HL-60/S4 treated with phorbol 12-myristate 13-acetate at 8.2 ng/mL for 4 days and 3 days (cell line): ENCODE results near the gene UGT1A7.

Experiments used
- in situ Hi-C: fragments of 300-500 bp; cut with MboI; formaldehyde crosslinking; loops from 2 replicates; pipeline ENCODE4 v1.15.0; 2022; ENCODE audit warnings: low sequenced_read_pairs

Gene UGT1A7

DNA sequence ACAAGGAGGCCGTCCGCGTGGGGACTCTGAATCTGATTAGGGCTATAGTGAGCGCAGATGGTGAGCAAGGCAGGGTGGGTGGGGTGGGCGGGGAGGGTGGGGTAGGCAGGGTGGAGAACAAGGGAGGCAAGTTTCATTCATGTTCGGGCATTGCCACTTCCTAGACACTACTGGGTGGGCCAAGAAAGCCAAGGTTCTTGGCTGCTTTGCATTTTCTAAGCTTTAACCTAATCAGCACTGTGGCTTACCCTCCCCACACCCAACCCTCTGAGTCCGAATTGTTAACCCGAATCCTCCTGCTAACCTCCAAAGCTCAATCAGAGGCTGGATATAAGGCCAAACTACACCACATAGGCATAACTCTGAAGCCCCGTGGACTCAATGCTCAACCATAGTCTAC lies 114.6 kb downstream of the UGT1A7 start:
- in situ Hi-C loops, result no loop called here

DNA sequence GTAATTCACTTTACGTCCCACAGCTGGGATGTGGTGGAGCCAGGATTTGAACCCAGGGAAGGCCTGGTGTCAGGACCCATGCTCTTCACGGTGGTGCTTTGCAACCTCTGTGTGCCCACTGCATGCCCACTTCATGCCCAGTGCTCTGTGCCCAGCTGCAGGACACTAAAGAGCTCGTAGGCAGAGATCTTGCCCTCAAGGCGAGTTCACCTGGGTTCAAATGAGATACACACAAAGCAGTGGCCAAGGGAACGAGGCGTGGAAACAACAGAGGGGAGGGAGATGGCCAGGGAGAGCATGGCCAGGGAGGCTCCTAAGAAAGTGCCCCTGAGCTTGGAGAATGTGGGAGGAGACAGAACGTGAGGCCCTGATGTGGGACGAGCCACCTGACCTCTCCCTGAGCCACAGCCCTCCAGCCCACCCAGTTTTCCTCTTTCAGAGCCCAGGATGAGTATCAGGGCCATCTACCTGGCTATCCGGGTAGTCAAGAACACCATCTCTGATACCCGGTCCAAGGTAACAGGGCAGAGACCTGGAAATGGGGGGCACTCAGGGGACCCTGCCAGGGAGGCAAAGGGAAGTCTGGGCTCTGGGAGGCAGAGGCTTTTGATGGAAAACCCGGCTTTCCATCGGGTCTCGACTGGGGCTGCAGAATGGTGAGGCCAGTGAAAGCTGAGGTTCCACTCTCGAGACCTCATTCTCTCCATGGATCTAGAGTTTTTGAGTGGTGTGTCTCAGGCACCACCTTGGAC lies 116.8 kb downstream of the UGT1A7 start:
- in situ Hi-C loops, result no loop called here

DNA sequence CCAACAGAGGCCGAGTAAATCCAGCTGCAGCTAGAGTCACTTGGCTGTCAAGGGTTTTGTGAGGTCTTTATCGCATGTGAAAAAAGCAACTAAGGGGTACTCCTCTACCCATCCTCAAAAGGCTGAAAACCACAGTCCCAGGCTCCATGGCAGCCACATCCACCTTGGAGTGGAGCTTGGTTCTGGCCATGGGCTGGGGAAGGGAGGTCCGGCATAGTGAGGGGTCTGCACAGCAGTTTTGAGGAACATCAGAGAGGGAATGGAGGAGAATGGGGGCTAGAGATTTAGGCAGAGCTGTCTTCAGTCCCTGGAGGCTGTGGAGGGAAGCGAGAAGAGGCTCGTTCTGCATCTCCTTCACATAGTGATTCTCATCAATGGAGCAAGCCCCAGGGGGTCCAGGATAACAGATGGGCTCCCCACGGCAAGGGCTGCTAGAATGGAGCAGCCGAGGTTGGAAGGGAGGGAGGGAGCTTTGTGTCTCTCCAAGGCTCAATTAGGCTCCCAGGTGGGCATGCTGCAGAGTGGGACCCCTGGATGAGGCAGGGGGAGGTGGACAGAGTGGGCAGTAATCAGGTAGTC lies 117.5 kb downstream of the UGT1A7 start:
- in situ Hi-C loops, result no loop called here

DNA sequence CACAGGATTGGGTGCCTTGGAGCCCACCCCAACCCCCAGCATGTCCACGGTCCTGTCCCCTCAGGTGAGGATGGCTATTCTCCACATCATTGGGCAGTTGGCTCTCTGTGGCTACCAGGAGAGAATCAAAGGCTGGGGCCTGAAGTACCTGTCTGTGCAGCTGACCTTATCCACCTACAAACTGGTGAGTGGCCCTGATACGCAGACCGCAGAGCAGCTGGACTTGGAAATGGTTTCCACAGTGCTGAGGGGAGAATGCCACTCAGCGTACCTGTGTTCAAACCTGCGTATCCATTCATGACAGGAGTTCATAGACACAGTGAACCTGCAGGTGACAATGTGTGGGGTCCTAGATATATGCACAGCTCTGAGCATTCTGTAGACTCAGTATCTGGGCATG lies 118.0 kb downstream of the UGT1A7 start:
- in situ Hi-C loops, result no loop called here

DNA sequence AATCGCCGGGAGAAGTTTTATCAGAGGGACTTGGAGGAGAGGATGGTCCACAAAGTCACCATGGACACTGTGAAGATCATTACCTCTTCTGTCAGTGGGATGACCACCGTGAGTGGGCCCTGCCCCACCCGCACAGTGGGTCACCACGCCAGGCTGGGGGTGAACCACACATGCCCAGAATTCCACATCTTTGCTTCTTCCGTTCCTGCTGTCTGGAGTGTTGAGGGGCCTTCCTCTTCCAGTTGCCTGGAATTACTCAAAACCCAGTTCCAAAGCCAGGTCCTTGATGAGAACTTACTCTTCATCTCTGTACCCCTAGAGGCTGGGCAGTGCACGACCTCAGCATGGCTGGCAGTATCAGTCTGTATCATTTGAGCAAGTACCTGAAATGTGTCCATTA lies 118.5 kb downstream of the UGT1A7 start:
- in situ Hi-C loops, result no loop called here

DNA sequence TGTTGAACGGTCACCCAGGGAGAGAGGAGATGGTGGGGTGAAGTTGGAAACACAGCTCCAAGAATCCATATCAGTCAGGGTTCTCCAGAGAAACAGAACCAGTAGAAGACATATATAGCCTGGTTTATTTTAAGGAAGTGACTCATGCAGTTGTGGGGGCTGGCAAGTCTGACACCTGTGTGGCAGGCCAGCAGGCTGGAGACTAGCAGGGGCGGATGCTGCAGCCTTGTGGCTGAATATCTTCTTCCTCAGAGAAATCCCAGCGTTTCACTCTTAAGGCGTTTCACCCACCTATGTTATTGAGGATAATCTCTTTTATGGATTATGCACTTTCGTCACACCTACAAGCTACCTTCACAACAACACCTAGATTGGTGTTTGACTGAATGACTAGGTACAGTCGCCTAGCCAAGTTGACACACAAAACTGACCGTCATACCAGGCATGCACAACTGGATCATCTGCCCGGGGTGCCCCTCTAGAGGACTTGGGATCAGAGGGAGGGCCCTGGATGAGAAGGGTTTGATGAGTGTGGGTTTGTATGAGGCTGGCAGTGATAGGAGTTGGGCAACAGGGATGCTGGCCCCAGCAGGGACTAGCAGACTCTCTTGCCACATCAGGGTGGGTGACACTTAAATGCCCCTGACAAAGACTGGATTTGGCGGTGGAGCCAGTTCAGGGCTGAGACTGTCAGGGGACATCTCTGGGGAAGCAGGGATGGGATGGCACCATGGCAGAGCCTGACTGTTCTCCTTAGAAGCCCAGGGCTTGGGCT lies 119.8 kb downstream of the UGT1A7 start:
- in situ Hi-C loops, result no loop called here

DNA sequence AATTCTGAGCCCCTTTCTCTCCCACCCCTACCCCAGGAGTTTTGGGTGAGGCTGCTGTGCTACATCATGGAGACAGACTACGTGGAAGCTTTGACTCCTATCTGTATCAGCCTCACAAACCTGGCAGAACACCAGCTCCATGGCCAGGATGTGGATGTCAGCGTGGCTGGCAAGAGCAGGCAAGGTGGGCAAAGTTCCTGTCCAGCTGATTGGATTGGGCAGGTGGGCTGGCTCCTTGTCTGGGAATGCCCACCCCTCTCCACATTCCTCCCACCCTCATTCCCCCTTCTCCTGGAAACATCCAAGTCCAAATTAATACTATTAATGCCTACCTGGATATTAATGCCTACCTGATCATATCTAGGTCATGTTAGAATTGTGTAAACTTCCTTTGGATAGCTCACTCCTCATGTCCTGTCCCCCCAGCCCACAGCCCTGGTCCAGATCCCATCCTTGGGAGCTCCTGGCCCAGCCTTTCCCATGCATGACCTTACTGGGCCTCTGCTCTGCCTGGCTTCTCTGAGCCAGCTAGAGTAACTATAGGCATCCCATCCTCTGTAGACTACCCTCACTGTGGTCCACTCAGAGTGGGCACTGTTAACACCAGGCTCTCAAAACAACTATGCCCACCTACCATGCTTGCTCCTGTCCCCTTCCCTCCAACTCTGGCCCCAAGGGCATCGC lies 120.6 kb downstream of the UGT1A7 start:
- in situ Hi-C loops, result no loop called here

DNA sequence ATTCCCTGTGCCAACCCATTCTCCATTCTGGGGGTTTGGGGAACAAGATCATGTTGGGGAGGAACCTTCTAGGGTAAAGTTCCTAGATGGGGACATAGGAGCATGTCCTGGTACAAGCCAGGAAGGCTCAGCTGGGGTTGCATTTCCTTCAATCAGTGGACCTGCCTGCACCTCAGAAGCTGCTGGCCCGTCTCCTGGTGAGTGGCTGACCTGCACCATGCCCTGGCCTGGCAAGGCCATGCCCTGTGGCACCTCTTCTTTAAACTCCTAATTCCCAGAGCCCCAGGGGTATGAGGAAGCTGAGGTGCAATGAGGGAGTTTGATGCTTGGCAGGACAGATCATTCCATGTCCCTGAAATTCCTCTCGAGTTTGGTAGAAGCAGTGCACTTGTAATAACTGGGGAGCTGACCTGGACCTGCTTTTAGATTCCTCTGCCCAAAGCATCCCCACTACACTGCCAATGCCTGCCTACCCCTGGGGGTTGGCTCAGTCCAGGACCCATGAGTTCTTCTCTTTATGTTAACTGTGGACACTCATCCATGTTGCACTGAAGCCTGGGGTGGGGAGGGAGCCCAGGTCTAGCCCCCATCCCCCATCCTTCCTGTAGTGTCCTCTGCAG lies 121.7 kb downstream of the UGT1A7 start:
- in situ Hi-C loops, result no loop called here

DNA sequence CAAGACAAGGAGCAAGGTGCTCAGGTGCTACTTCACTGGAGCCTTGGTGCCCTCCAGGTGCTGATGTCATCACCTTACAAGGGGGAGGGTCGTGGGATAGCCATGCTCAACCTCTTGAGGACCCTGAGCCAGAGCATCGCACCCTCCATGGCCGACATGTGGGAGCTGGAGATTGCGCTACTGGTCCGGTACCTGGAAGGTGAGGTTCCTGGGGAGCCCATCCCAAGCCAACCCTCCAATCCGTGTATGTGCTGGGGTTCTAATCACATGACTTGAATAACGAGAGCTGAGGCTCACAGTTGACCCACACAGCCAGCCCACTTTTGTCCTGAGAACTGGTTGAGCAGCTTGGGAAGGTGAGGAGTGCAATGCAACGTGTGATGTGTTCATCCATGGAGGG lies 122.3 kb downstream of the UGT1A7 start:
- in situ Hi-C loops, result no loop called here

DNA sequence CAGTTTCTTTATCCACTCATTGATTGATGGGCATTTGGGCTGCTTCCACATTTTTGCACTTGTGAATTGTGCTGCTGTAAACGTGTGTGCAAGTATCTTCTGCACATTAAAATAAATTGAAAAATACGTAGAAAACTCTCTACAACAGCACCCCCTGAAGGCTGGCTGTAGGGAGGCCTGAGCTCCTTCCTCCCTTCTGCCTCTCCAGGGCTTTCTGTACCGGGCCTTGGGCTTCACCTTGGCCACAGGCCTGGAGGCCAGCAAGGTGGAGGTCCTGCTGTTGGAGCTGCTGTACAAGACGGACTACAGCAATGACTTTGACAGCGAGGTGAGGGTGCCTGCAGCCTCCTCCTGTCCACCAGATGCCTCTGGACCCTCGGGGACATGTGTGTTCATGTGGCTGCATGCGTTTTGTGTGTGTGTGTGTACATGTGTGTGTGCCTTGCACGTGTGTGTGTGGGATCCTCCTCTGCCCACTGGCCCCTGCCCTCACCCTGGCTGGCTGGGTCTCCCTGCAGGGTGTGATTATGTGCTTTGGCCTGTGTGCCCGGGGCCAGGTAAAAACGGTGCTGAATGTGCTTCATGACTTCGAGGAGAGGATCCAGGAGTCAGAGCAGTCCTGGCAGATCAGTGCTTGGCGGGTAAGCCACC lies 125.6 kb downstream of the UGT1A7 start:
- in situ Hi-C loops, result no loop called here

DNA sequence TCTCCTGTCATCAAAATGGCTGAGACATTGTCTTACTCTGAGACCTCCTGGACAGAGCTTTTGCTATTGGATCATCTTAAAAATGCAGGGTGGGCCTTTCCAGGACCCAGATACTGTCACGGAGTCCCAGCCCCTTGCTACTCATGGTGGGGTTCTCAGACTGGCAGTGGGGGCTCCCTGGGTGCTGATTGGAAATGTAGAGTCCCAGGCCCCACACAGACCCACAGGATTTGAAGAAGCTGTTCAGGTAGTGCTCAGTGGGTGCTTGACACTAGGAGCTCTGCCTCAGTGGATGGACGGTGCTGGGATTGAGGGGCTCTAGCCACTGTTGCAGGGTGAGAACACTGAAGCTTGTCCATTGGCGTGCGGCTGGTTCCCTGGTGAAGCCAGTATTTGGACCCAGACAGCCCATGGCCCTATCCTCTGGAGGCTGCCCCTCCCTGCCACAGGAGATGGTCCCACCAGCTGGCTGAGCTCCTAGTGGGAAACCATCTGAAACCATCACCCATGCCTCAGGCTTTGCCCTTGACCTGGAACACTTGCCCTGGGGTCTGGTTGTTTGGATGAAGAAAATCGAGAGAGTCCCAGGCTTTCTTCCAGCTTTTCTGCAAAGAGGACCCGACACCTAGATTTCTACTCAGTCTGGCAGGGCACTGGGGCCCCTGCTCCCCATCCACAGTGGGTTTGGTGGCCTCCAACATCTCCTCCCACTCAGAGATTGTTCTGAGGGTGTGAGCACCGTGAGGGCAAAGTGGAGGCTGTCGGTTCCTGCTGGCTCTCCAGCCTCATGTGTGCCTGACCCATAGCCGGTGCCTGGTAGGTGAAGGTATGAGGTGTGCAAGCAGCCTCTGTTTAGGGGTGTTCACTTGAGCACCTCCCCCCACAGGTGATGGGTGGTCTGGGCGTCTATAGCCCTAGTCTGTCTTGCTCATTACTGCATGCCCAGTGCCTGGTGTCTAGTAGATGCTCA lies 126.5 kb downstream of the UGT1A7 start:
- in situ Hi-C loops, result no loop called here

DNA sequence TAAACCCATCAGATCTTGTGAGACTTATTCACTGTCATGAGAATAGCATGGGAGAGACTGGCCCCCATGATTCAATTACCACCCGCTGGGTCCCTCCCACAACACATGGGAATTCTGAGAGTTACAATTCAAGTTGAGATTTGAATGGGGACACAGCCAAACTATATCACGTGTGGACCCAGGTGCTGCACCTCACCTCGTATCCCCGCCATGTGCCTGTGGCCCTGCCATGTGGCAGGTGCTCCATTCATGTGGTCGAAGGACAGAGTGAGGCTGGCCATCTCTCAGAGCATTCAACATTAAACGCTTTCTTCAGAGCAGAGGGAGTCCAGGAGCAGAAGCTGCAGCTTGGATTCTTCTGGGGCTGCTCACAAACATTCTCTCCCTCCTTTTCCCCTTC lies 128.7 kb downstream of the UGT1A7 start:
- in situ Hi-C loops, result no loop called here

DNA sequence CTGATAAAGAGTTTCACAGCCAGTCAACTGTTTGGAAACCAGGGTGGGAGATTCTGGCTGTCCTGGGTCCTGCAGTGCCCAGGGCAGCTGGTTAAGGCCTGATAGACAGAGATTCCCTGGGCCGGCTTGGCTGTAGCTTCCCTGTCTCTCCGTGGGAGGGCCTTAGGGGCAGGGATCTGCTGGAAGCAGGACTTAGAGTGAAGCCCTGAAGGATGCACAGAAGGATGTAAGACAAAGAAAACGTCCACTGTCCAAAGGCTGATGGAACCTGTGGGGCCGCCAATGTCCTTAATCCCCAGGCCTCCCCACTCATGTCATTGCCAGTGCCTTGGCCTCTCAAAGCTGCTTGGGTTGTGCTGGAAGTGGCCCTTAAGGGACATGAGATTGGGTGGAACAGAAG lies 129.4 kb downstream of the UGT1A7 start:
- in situ Hi-C loops, result no loop called here

DNA sequence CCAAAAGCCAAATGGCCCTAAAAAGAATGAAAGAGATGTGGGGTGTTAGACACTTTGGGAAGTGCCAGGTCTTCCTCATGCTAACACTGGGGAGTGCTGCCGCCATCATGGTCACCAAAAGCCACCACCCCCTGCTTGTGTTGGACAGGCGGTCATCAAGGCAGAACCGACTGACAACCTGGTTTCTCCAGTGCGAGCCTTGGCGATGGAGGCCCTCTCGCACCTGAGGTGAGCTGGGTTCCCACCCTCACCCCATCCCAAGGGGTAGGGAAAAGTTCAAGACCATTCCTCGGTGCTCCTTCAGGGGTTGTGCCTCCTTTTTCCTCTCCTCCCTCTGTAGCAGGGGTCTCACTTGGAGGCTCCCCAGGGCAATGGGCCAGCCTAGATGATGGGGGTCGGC lies 130.0 kb downstream of the UGT1A7 start:
- in situ Hi-C loops, result no loop called here

DNA sequence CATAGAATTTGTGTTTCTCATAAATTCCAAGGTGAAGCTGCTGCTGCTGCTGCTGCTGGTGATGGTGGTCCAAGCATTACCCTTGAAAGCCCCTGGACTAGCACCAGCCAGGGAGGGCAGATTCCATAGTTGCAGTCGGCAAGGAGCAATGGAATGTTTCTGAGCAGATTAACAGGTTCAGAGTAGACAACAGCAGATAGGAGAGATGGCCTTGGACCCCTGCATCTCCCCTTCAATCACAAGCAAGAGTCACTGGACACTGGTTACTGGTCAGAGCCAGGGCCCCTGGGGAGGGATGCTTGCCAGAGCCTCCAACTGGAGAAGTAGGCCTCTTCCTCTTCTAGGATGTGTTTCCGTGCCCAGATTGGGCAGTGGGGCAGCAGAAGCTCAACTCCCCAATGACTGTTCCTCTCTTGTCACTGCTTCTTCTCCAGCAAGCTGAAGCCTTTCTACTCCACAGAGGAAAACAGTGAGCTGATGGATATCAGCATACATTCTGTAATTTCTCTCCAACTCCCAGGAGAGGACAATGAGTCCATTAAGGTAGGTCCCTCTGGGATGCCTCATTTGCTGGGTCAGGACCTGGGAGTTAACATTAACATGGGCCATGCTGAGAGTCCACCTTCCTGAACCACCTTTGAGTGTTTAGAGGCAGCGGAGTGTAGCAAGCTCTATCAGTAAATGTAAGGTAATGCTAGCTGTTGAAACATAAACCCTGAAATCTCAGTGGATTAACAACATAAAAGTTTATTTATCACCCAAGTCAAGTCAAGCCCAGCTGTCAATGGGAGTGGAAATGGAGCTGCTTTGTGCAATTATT lies 131.7 kb downstream of the UGT1A7 start:
- in situ Hi-C loops, result no loop called here

DNA sequence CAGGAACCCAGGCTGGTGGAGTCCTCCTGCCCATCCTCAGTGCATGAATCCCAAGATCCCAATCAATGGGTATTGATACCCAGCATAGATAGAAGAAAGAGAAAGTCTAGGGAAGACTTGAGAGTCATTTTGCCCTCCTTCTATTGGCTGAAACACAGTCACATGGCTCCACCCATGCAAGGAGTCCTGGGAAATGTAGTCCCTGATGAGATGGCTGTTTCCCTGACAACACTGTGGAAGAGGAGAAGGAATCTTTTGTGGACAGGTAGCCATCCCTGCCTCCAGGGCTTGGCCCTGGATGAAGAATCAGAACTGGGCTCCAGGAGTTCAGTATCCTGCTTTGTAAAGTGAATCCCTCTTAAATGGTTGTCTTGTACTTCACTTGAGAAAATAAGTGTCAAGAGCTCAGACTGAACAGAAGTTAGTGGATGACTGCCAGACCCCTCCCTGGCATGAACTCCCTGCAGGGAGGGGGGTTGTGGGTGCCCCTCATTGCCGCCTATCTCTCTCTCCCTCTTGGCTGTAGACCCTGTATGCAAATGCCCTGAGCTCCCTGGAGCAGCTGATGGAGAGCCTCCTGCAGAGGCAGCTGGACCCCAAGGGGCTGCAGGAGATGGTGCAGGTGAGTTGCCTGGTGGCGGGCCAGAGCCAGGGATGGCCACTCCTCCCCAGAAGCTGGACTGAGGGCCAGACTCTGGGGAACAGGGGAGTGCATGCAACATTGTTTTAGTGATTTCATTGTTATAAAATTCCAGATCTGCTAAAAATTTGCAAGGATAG lies 132.5 kb downstream of the UGT1A7 start:
- in situ Hi-C loops, result no loop called here

DNA sequence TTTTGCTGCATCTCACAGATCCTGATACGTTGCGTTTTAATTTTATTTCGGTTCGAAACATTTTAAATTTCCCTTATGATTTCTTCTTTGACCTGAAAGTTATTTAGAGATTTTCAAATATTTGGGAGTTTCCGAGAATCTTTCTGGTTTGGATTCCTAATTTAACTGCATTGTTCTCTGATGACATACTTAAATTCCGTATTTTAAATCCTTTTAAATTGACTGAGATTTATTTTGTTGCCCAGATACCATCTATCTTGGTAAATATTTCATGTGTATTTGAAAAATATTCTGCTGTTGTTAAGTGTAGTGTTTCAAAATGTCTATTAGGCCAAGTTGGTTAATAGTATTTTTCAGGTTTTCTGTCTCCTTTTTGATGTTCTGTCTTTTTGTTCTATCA lies 134.2 kb downstream of the UGT1A7 start:
- in situ Hi-C loops, result no loop called here

DNA sequence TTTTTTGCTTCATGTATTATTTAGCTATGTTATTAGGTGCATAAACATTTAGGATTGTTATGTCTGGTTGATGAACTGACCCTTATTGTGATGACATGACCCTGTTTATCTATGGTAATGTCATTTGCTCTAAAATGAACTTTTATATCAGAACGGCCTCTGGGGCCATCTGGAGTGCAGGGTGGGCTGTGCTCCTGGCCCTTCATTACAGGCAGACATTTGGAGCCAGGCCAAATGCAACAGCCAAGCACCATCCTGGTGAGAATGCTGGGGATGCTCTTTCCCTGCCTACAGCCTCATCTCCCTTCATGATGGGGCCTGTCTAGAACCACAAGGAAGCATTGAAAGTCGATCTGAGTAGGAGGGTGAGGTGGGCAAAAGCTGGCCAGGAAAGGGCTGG lies 134.6 kb downstream of the UGT1A7 start:
- in situ Hi-C loops, result no loop called here
